GM12892 (cell line): Measurements from ENCODE around the gene HOXA4.

Source experiments
- DNase-seq: peaks from one replicate; pipeline ENCODE4 v3.0.0; 2011; ENCODE audit not compliant: insufficient read length
- FAIRE-seq: peaks from 2 replicates; lab custom pipeline; 2011; peaks lifted over from hg19 to GRCh38; lab: Jason Lieb, UNC
- POLR2A ChIP-seq: IDR thresholded peaks from 2 replicates; pipeline ENCODE4 v1.6.1; 2011; ENCODE audit warnings: low read depth, low read length, control low read depth
- POLR2AphosphoS5 ChIP-seq: IDR thresholded peaks from 2 replicates; pipeline ENCODE4 v1.6.1; 2011; ENCODE audit warnings: low read depth, low read length, control low read depth
- TAF1 ChIP-seq: IDR thresholded peaks from 2 replicates; pipeline ENCODE4 v1.6.1; 2011; ENCODE audit warnings: low read depth, mild to moderate bottlenecking, control low read depth, low read length, borderline replicate concordance

HOXA4 gene

GRCh38 chr7:27112955-27113949 is 17.3 kb downstream of the HOXA4 start:
- DNase-seq (no peak), FAIRE-seq (no peak)
- no peak for TF ChIP-seq POLR2AphosphoS5
- TF ChIP-seq TAF1, result no peak
- TF ChIP-seq POLR2A, result no peak

DNA sequence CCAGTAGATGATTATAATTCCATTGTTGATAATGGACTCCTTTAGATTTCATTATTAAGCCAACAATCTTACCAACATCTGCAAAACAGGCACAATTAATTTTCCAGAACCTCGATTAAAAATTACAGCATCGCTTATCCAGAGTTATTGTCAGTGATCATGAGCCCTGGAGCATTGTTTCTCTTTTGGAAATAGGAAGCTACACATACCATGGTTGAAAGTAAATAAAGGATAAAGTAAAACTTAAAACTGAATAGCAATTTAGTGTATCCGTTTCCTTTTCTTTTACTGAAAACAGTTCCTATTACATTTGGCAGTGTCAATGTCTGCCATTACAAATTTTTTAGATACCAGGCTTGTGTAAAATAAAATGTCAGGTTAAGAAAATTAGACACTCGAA is 18.2 kb downstream of the HOXA4 start:
- TF ChIP-seq POLR2AphosphoS5 (no peak), TAF1 (no peak), POLR2A (no peak)
- no peak for FAIRE-seq
- DNase-seq, result no peak

GRCh38 chr7:27111751-27112277 is 18.7 kb downstream of the HOXA4 start:
- DNase-seq (no peak), FAIRE-seq (no peak)
- TF ChIP-seq POLR2A, result no peak
- TF ChIP-seq TAF1, result no peak
- TF ChIP-seq POLR2AphosphoS5, result no peak

GRCh38 chr7:27111042-27111750 is 19.4 kb downstream of the HOXA4 start:
- DNase-seq (no peak), FAIRE-seq (no peak)
- TF ChIP-seq TAF1 (no peak), POLR2AphosphoS5 (no peak), POLR2A (no peak)

GRCh38 chr7:27110186-27111031 is 20.1 kb downstream of the HOXA4 start:
- FAIRE-seq (no peak), DNase-seq (no peak)
- TF ChIP-seq TAF1 (no peak), POLR2A (no peak), POLR2AphosphoS5 (no peak)

- no peak for FAIRE-seq
- no peak for TF ChIP-seq POLR2AphosphoS5
- TF ChIP-seq POLR2A, result no peak
Measured at GRCh38 chr7:27109466-27110185, 20.9 kb downstream of the HOXA4 start.

DNA sequence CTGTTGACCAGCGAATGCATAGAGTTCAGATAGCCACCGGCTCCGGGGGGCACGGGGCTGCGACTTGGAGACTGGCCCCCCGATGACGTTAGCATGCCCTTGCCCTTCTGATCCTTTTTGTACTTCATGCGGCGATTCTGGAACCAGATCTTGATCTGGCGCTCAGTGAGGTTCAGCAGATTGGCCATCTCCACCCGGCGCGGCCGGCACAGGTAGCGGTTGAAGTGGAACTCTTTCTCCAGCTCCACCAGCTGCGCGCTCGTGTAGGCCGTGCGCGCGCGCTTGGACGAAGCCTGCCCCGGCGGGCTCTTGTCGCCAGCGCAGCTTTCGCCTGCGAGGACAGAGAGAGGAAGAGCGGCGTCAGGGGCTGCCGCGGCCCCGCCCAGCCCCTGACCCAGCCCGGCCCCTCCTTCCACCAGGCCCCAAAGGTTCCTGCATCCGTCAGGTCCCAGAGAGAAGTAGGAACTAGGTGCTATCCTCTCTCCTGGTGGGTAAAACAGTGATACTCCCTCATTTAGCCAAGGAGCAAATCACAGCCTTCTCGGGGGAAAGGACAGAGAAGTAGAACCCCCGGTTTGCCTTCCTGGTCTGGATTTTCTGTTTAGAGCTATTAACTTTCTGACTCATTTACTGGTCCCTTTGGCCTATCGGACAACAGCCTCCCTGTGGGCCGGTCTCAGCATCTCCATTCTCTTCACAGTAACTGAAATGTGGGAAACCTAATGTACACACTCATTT is 22.0 kb downstream of the HOXA4 start:
- no peak for TF ChIP-seq POLR2A
- FAIRE-seq, result no peak
- DNase-seq, result no peak

More at GRCh38 chr7:27109466-27110185, 20.9 kb downstream of the HOXA4 start:
- DNase-seq, result no peak

DNA sequence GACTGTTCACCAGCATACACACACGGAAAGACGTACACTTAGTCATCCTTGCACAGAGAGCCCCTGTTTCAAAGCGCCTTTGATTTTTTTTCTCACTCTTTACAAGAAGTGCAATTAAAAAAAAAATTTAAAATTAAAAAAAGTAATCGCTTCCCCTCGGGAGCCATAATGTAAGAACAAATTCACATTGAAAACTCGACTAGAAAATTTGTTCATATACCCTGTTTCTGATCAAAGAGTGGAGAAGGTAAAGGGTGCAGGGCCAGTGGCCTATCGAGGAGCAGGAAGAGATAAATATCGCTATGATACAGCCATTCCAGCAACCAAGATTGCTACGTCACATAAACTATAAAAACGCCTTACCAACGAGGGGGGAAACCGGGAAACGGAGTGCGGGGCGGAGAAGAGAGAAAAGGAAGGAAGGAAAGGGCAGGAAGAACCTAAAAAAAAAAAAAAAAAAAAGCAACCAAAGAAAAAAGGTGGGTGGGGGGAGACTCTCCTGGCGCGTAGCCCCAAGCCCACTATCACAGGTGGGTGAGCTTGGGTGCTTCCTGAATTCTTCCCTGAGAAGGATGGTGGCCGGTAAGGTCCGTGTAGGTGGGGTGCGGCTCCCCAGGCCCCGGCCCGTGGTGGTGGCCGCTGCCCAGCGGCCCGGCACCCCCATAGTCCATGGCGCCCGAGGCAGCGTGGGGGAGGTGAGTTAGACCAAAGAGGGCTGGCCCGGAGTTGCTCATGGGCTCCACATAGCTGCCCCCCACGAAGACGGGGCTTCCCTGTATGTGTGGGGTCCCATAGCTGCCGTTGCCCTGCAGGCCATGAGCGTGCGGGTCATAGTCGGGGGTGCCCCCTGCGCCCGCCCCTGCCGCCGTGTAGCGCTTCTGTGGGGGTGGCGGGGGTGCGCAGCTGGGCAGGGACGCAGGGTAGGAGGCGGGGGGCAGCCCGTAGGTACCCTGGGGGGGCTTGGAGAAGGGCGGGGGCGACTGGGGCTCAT is 22.9 kb downstream of the HOXA4 start:
- no peak for DNase-seq
- no peak for TF ChIP-seq POLR2AphosphoS5
- TF ChIP-seq POLR2A, result no peak
- TF ChIP-seq TAF1, result no peak
- no peak for FAIRE-seq

GRCh38 chr7:27106901-27107240 is 23.7 kb downstream of the HOXA4 start:
- TF ChIP-seq POLR2A (no peak), POLR2AphosphoS5 (no peak), TAF1 (no peak)
- FAIRE-seq (no peak), DNase-seq (no peak)

DNA sequence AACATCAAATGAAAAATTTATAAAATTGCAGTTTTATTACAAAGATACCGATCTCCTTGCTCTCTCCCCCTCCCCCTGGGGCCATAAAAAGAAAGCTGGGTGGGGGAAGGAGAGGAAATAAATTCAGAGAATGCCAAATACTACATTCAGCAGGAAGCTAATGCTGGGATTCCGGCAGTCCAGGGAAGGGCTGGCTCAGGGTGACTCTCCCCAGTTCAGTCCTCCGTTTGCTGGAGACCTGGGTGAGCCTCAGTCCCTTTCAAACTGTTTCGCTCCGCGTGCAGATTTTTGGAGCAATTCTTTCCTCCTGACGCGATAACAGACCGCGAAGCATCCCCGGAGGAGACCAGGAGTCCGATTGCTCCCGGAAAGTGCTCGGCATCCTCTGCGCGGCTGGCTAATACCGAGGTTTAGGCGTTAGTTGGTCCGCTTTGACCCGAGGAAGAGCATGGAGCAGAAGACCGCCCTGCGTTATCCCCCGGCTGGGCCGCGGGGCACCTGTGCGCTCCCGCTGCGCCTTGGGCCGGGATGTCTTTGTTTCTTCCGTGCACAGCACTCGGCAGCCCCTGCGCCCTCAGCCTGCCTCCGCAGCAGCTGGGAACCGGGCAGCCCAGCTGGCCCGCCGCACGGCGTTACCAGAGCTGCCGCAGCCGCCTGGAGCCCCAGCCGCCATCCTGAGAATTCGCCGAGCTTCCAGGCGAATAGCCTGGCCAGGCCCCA is 24.2 kb downstream of the HOXA4 start:
- TF ChIP-seq POLR2AphosphoS5 (no peak), TAF1 (no peak), POLR2A (no peak)
- no peak for FAIRE-seq
- DNase-seq, result no peak
